HG03457 (cell line): ENCODE measurements around the gene SKP2.
A peak's percentile ranks its signal among the peaks of the same experiment; 100 is the strongest.
"Not testable (repeated sequence)": the region's sequence is repeated elsewhere in the genome, so short reads cannot be mapped to it uniquely, and the experiment has no call there.

Experiments used
- ATAC-seq: cut with Tn5 transposase; IDR thresholded peaks from one replicate; pipeline ENCODE4 v1.9.1; 2021; ENCODE audit warnings: moderate number of reproducible peaks; ENCODE audit not compliant: unreplicated experiment

The SKP2 gene

GRCh38 chr5:36156121-36156601 is 4.2 kb downstream of the SKP2 start:
- ATAC-seq = no peak

- no peak for ATAC-seq
Measured at GRCh38 chr5:36156619-36157018, 4.7 kb downstream of the SKP2 start.

GRCh38 chr5:36158144-36158543 is 6.2 kb downstream of the SKP2 start:
- no peak for ATAC-seq

GRCh38 chr5:36160617-36161016 is 8.7 kb downstream of the SKP2 start:
- no peak for ATAC-seq

- no peak for ATAC-seq
Measured at GRCh38 chr5:36161361-36161760, 9.4 kb downstream of the SKP2 start.

- ATAC-seq = no peak
Measured at GRCh38 chr5:36162810-36163486, 11.0 kb downstream of the SKP2 start.

- no peak for ATAC-seq
Measured at GRCh38 chr5:36164461-36164860, 12.6 kb downstream of the SKP2 start.

- ATAC-seq = no peak
Measured at GRCh38 chr5:36168737-36169136, 16.8 kb downstream of the SKP2 start.

GRCh38 chr5:36170832-36171424 is 19.0 kb downstream of the SKP2 start:
- no peak for ATAC-seq

- ATAC-seq = no peak
Measured at GRCh38 chr5:36172599-36172998, 20.7 kb downstream of the SKP2 start.

- ATAC-seq = no peak
Measured at GRCh38 chr5:36173426-36173825, 21.5 kb downstream of the SKP2 start.

GRCh38 chr5:36174119-36174518 is 22.2 kb downstream of the SKP2 start:
- ATAC-seq = no peak

- no peak for ATAC-seq
Measured at GRCh38 chr5:36175043-36175442, 23.1 kb downstream of the SKP2 start.

- peak; percentile 94 for ATAC-seq
Measured at GRCh38 chr5:36177154-36177553, 25.2 kb downstream of the SKP2 start.

GRCh38 chr5:36177715-36178523 is 26.0 kb downstream of the SKP2 start:
- no peak for ATAC-seq

GRCh38 chr5:36178524-36178890 is 26.6 kb downstream of the SKP2 start:
- ATAC-seq = no peak

- ATAC-seq = no peak
Measured at GRCh38 chr5:36179950-36180349, 28.0 kb downstream of the SKP2 start.

GRCh38 chr5:36180556-36181350 is 28.8 kb downstream of the SKP2 start:
- ATAC-seq = no peak

- no peak for ATAC-seq
Measured at GRCh38 chr5:36181774-36182173, 29.9 kb downstream of the SKP2 start.

GRCh38 chr5:36184408-36184807 is 32.5 kb downstream of the SKP2 start:
- not testable (repeated sequence) for ATAC-seq

- no peak for ATAC-seq
Measured at GRCh38 chr5:36193746-36194145, 41.8 kb downstream of the SKP2 start.
